ENCODE results near the gene B3GALT4. TPM values are rescaled to one million over a fixed set of nuclear protein-coding genes. Genes with fewer than 3 reads are reported as not detected.

B3GALT4 gene
- total and polyA plus RNA-seq, 2 of the 13 experiments (the other 11 are each of a cell fraction or from before 2014, with no cell fraction given) = 0.04 to 0.27 TPM

DNA sequence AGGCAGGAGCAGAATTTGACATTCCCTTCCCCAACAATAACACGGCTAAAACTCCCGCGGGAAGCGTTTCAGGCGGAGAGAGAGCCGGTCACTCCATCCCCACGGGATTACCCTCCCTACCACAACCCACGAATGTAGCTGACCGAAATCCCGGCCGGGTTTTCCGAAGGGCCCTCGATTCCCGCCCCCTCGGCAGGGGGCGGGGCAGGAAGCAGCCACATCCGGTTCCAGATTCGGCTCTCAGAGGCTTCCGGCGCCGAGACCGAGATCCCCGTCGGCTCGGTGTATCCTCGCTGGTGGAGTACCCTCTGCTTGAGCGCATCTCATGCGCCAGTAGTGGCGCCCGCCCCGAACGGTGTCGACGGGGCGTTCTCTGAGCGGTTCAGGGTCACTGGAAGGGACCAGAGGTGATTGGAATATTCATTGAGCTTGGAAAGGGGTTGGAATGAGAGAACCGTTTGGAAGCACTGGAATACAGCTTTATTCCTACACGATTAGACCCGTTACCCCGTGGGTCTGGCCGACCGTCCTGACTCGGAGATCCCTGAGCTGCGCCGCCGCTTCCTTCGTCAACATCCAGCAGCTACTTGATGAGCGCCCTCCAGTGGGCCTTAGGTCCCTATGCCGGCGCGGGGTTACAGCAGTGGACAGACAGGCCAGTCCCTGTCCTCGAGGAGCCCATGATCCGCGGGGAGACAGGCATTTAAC is 22.5 kb downstream of the B3GALT4 start (continued):
- TF ChIP-seq ZNF841 (CRISPR knock-in tag; IDR thresholded peaks at IDR 0.05; ENCODE audit: borderline replicate concordance) (peak; percentile 73; the same call in 1 of the 2 replicates), KLF9 (CRISPR knock-in tag; IDR thresholded peaks at IDR 0.05; ENCODE audit: low read depth) (peak; percentile 96; the same call in 1 of the 2 replicates), ZNF761 (CRISPR knock-in tag; conservative IDR thresholded peaks at IDR 0.05) (peak; percentile 88), SMARCE1 (IDR thresholded peaks at IDR 0.05; ENCODE audit: borderline replicate concordance) (no peak), LCORL (IDR thresholded peaks at IDR 0.05) (no peak), LCORL (CRISPR knock-in tag; IDR thresholded peaks at IDR 0.05) (peak; percentile 72; the same call in 1 of the 2 replicates), MEIS2 (CRISPR knock-in tag; IDR thresholded peaks at IDR 0.05) (peak; percentile 61), ZSCAN22 (CRISPR knock-in tag; IDR thresholded peaks at IDR 0.05) (no peak), ELF3 (CRISPR knock-in tag; IDR thresholded peaks at IDR 0.05) (peak; percentile 82), ZNF724P (CRISPR knock-in tag; IDR thresholded peaks at IDR 0.05; ENCODE audit: borderline replicate concordance) (0 out of 2 replicates have a peak, but pooled peaks have one; percentile 8), ZNF232 (CRISPR knock-in tag; IDR thresholded peaks at IDR 0.05; ENCODE audit: borderline replicate concordance) (peak; percentile 91), ZNF451 (CRISPR knock-in tag; IDR thresholded peaks at IDR 0.05) (peak; percentile 40; the same call in 1 of the 2 replicates), GLI4 (CRISPR knock-in tag; IDR thresholded peaks at IDR 0.05; ENCODE audit: borderline replicate concordance) (peak; percentile 87; the same call in 1 of the 2 replicates)
- TF ChIP-seq, protein P1, sequence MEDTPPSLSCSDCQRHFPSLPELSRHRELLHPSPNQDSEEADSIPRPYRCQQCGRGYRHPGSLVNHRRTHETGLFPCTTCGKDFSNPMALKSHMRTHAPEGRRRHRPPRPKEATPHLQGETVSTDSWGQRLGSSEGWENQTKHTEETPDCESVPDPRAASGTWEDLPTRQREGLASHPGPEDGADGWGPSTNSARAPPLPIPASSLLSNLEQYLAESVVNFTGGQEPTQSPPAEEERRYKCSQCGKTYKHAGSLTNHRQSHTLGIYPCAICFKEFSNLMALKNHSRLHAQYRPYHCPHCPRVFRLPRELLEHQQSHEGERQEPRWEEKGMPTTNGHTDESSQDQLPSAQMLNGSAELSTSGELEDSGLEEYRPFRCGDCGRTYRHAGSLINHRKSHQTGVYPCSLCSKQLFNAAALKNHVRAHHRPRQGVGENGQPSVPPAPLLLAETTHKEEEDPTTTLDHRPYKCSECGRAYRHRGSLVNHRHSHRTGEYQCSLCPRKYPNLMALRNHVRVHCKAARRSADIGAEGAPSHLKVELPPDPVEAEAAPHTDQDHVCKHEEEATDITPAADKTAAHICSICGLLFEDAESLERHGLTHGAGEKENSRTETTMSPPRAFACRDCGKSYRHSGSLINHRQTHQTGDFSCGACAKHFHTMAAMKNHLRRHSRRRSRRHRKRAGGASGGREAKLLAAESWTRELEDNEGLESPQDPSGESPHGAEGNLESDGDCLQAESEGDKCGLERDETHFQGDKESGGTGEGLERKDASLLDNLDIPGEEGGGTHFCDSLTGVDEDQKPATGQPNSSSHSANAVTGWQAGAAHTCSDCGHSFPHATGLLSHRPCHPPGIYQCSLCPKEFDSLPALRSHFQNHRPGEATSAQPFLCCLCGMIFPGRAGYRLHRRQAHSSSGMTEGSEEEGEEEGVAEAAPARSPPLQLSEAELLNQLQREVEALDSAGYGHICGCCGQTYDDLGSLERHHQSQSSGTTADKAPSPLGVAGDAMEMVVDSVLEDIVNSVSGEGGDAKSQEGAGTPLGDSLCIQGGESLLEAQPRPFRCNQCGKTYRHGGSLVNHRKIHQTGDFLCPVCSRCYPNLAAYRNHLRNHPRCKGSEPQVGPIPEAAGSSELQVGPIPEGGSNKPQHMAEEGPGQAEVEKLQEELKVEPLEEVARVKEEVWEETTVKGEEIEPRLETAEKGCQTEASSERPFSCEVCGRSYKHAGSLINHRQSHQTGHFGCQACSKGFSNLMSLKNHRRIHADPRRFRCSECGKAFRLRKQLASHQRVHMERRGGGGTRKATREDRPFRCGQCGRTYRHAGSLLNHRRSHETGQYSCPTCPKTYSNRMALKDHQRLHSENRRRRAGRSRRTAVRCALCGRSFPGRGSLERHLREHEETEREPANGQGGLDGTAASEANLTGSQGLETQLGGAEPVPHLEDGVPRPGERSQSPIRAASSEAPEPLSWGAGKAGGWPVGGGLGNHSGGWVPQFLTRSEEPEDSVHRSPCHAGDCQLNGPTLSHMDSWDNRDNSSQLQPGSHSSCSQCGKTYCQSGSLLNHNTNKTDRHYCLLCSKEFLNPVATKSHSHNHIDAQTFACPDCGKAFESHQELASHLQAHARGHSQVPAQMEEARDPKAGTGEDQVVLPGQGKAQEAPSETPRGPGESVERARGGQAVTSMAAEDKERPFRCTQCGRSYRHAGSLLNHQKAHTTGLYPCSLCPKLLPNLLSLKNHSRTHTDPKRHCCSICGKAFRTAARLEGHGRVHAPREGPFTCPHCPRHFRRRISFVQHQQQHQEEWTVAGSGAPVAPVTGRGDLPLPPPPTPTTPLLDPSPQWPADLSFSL (CRISPR knock-in tag; IDR thresholded peaks at IDR 0.05) = no peak
- TF ChIP-seq, protein P2, sequence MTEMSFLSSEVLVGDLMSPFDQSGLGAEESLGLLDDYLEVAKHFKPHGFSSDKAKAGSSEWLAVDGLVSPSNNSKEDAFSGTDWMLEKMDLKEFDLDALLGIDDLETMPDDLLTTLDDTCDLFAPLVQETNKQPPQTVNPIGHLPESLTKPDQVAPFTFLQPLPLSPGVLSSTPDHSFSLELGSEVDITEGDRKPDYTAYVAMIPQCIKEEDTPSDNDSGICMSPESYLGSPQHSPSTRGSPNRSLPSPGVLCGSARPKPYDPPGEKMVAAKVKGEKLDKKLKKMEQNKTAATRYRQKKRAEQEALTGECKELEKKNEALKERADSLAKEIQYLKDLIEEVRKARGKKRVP (CRISPR knock-in tag; IDR thresholded peaks at IDR 0.05) = peak in 1 of 2 experiments; percentile 24; a peak in 2 of 4 replicates
- TF ChIP-seq, protein P3, sequence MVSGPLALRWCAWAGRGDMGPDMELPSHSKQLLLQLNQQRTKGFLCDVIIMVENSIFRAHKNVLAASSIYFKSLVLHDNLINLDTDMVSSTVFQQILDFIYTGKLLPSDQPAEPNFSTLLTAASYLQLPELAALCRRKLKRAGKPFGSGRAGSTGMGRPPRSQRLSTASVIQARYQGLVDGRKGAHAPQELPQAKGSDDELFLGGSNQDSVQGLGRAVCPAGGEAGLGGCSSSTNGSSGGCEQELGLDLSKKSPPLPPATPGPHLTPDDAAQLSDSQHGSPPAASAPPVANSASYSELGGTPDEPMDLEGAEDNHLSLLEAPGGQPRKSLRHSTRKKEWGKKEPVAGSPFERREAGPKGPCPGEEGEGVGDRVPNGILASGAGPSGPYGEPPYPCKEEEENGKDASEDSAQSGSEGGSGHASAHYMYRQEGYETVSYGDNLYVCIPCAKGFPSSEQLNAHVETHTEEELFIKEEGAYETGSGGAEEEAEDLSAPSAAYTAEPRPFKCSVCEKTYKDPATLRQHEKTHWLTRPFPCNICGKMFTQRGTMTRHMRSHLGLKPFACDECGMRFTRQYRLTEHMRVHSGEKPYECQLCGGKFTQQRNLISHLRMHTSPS (CRISPR knock-in tag; IDR thresholded peaks at IDR 0.05; ENCODE audit: low read depth) = no peak
- TF ChIP-seq, protein P4, sequence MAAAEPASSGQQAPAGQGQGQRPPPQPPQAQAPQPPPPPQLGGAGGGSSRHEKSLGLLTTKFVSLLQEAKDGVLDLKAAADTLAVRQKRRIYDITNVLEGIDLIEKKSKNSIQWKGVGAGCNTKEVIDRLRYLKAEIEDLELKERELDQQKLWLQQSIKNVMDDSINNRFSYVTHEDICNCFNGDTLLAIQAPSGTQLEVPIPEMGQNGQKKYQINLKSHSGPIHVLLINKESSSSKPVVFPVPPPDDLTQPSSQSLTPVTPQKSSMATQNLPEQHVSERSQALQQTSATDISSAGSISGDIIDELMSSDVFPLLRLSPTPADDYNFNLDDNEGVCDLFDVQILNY (CRISPR knock-in tag; conservative IDR thresholded peaks at IDR 0.05) = peak; percentile 60
